HL-60 (cell line): ENCODE data around the gene ARL4C.

ENCODE experiments used
- CTCF ChIP-seq: IDR thresholded peaks from one replicate; pipeline ENCODE4 v1.5.1; 2011; ENCODE audit warnings: low read length, control low read depth, inconsistent platforms; ENCODE audit not compliant: insufficient read depth
- GABPA ChIP-seq: IDR thresholded peaks from 2 replicates; pipeline ENCODE4 v1.6.1; 2012; ENCODE audit warnings: low read depth
- REST ChIP-seq: IDR thresholded peaks from 2 replicates; pipeline ENCODE4 v1.6.1; 2012; ENCODE audit warnings: low read depth; ENCODE audit not compliant: insufficient replicate concordance

GRCh38 chr2:234488913-234489451 is 7.9 kb downstream of the ARL4C start:
- no peak for TF ChIP-seq CTCF
- TF ChIP-seq REST: no peak
- TF ChIP-seq GABPA: no peak
